Upper lobe of right lung (tissue), 1 donor: ENCODE measurements around the gene SRGAP1. TPM values are rescaled to one million over a fixed set of nuclear protein-coding genes. Genes with fewer than 3 reads are reported as not detected.
"Not testable (repeated sequence)": the region's sequence is repeated elsewhere in the genome, so short reads cannot be mapped to it uniquely, and the experiment has no call there.

Source experiments
- ATAC-seq: fragments of 200-7000 bp; cut with Tn5 transposase; one replicate; pipeline ENCODE4 v1.9.1; 2020; ENCODE audit warnings: mild to moderate bottlenecking, moderate library complexity
- DNase-seq: peaks from one replicate; pipeline ENCODE4 v3.0.0-alpha.2; 2020
- H3K27ac ChIP-seq: fragments of 200-600 bp; one replicate; pipeline ENCODE4 v1.8.0; 2022
- H3K27me3 ChIP-seq: fragments of 200-600 bp; one replicate; pipeline ENCODE4 v1.8.0; 2022; ENCODE audit warnings: mild to moderate bottlenecking
- H3K36me3 ChIP-seq: fragments of 200-600 bp; one replicate; pipeline ENCODE4 v1.8.0; 2022
- H3K4me1 ChIP-seq: fragments of 200-600 bp; one replicate; pipeline ENCODE4 v1.8.0; 2022
- H3K4me3 ChIP-seq: fragments of 200-600 bp; one replicate; pipeline ENCODE4 v1.8.0; 2022; ENCODE audit warnings: mild to moderate bottlenecking
- H3K9me3 ChIP-seq: fragments of 200-600 bp; one replicate; pipeline ENCODE4 v1.8.0; 2022
- CTCF ChIP-seq: fragments of 200-600 bp; IDR thresholded peaks from one replicate; pipeline ENCODE4 v1.8.0; 2022; ENCODE audit warnings: antibody characterized with exemption
- intact Hi-C: fragments of 100-400 bp; cut with DNase I; formaldehyde crosslinking; loops from one replicate; pipeline ENCODE4 v1.11.0; 2022
- total RNA-seq: library from RNA; stranded (reverse); fragmentation: NEBNext Ultra II Directional; extraction: Animal tissue kit (Norgen Biotek cat#: 25700); gene quantifications from one replicate; pipeline ENCODE4 v1.2.1, GENCODE V29; 2021
- donor health status: DM: no; HTN: yes; CAD: no; lungs with severe emphysema.

Gene SRGAP1
- total RNA-seq, 1 donor from 2014 or later: 11.4 TPM

GRCh38 chr12:63874897-63875480 lies 30.5 kb downstream of the SRGAP1 start:
- Histone ChIP-seq H3K27me3 (no peaks in the 10 kb centered on the region), H3K27ac (no peak overlapping the region), H3K4me3 (no peak overlapping the region), H3K9me3 (no peaks in the 10 kb centered on the region), H3K4me1 (no peaks in the 10 kb centered on the region), H3K36me3 (no peaks in the 10 kb centered on the region)
- TF ChIP-seq CTCF: no peak
- ATAC-seq (no peak), DNase-seq (no peak)
- intact Hi-C loops: no loop called here

- no peak for ATAC-seq
- no peak overlapping the region for H3K27ac ChIP-seq
Measured at GRCh38 chr12:63875703-63876102, 31.2 kb downstream of the SRGAP1 start.

GRCh38 chr12:63876980-63877379 lies 32.5 kb downstream of the SRGAP1 start:
- no peak for DNase-seq
- no peaks in the 10 kb centered on the region for H3K4me1 ChIP-seq
- TF ChIP-seq CTCF: no peak
- intact Hi-C loops: no loop called here
- H3K36me3 ChIP-seq: no peaks in the 10 kb centered on the region
- H3K9me3 ChIP-seq: no peaks in the 10 kb centered on the region
- no peaks in the 10 kb centered on the region for H3K27me3 ChIP-seq
- H3K4me3 ChIP-seq: no peak overlapping the region
- ATAC-seq: no peak
- H3K27ac ChIP-seq: no peak overlapping the region

More at GRCh38 chr12:63875703-63876102, 31.2 kb downstream of the SRGAP1 start:
- Histone ChIP-seq H3K4me1 (no peaks in the 10 kb centered on the region), H3K4me3 (no peak overlapping the region), H3K36me3 (no peaks in the 10 kb centered on the region), H3K27me3 (no peaks in the 10 kb centered on the region), H3K9me3 (no peaks in the 10 kb centered on the region)
- TF ChIP-seq CTCF: no peak
- DNase-seq: no peak
- intact Hi-C loops: no loop called here

- intact Hi-C loops: no loop called here
- Histone ChIP-seq H3K4me1 (no peaks in the 10 kb centered on the region), H3K36me3 (no peaks in the 10 kb centered on the region), H3K4me3 (no peak overlapping the region), H3K27me3 (no peaks in the 10 kb centered on the region), H3K27ac (no peak overlapping the region), H3K9me3 (no peaks in the 10 kb centered on the region)
- no peak for ATAC-seq
- no peak for TF ChIP-seq CTCF
- no peak for DNase-seq
Measured at GRCh38 chr12:63877693-63878092, 33.2 kb downstream of the SRGAP1 start.

GRCh38 chr12:63880235-63880634 lies 35.7 kb downstream of the SRGAP1 start:
- H3K9me3 ChIP-seq, H3K27ac ChIP-seq, H3K36me3 ChIP-seq, H3K4me1 ChIP-seq, DNase-seq, H3K4me3 ChIP-seq, ATAC-seq, H3K27me3 ChIP-seq, intact Hi-C loops: not testable (repeated sequence)

GRCh38 chr12:63880742-63881263 lies 36.3 kb downstream of the SRGAP1 start:
- Histone ChIP-seq H3K27ac (no peak overlapping the region), H3K4me1 (no peaks in the 10 kb centered on the region), H3K9me3 (no peaks in the 10 kb centered on the region), H3K36me3 (no peaks in the 10 kb centered on the region), H3K27me3 (no peaks in the 10 kb centered on the region), H3K4me3 (no peak overlapping the region)
- TF ChIP-seq CTCF: no peak
- DNase-seq: no peak
- no peak for ATAC-seq
- intact Hi-C loops: no loop called here
